ENCODE results near the gene ATG7. TPM values are rescaled to one million over a fixed set of nuclear protein-coding genes. Genes with fewer than 3 reads are reported as not detected.
"Not testable (repeated sequence)": the region's sequence is repeated elsewhere in the genome, so short reads cannot be mapped to it uniquely, and the experiment has no call there.

The ATG7 gene
- total RNA-seq, 3 donors from 2014 or later (not counting 1 experiment from before 2014, with no cell fraction given): 55.3 to 72.9 (median 68.6) TPM

DNA sequence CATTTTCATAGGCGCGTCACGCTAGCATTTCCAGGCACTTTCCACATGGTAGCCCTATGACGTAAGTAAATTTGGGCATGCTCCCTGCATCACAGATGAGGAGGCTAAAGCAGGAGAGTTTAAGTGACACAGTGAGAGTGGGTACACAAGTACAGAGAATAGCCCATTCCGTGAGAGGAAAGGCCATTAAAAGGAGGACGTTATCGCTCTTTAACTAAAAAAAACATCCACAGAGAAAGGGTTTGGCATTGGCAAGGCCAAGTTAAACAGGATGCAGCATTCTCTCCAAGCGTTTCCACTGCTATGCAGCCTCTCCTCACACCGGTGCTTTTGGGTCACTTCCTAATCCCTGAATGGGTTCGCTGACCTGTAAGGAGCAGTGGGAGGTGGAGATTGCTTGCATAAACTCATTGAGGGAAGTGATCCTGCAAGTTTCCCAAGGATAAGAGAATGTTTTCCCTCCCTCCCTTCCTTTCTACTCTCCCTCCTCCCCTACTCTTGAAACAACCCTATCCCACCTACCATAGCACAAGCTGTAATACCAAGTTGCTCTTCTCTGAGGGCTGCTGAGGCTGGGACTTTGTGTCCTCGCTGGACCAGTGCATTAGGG, 223.9 kb downstream of the ATG7 start:
- H3K4me1 Mint-ChIP-seq: peaks cover 15 to 17% of the 10 kb centered on the region in 2 donors
- no peak for ATAC-seq
- H3K36me3 ChIP-seq (ENCODE audit: control insufficient read depth, insufficient read depth, low read length): no peaks in the 10 kb centered on the region
- no peak for DNase-seq
- no peaks in the 10 kb centered on the region for H3K36me3 Mint-ChIP-seq
- intact Hi-C loops (cut with micrococcal nuclease): no loop called here
- WGBS (ENCODE audit: insufficient coverage): 98% methylated on average over 8 of the region's 11 CpGs
- no peak overlapping the region for H3K4me3 Mint-ChIP-seq
- no peak overlapping the region for H3K27ac ChIP-seq (ENCODE audit: low read length)
- no peaks in the 10 kb centered on the region for H3K9me3 ChIP-seq (ENCODE audit: control insufficient read depth, insufficient read depth, low read length)
- H3K9me3 Mint-ChIP-seq: no peaks in the 10 kb centered on the region
- H3K27ac Mint-ChIP-seq: no peak overlapping the region
- TF ChIP-seq, protein P1, sequence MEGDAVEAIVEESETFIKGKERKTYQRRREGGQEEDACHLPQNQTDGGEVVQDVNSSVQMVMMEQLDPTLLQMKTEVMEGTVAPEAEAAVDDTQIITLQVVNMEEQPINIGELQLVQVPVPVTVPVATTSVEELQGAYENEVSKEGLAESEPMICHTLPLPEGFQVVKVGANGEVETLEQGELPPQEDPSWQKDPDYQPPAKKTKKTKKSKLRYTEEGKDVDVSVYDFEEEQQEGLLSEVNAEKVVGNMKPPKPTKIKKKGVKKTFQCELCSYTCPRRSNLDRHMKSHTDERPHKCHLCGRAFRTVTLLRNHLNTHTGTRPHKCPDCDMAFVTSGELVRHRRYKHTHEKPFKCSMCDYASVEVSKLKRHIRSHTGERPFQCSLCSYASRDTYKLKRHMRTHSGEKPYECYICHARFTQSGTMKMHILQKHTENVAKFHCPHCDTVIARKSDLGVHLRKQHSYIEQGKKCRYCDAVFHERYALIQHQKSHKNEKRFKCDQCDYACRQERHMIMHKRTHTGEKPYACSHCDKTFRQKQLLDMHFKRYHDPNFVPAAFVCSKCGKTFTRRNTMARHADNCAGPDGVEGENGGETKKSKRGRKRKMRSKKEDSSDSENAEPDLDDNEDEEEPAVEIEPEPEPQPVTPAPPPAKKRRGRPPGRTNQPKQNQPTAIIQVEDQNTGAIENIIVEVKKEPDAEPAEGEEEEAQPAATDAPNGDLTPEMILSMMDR (IDR thresholded peaks at IDR 0.05): no peak
- H3K27me3 Mint-ChIP-seq (ENCODE audit: low read depth in 2 of 2): no peaks in the 10 kb centered on the region
- H3K4me3 ChIP-seq (ENCODE audit: low read length): no peak overlapping the region
- no peaks in the 10 kb centered on the region for H3K4me1 ChIP-seq (ENCODE audit: control insufficient read depth, insufficient read depth, low read length)
- no peaks in the 10 kb centered on the region for H3K27me3 ChIP-seq (ENCODE audit: control insufficient read depth, insufficient read depth, low read length)

DNA sequence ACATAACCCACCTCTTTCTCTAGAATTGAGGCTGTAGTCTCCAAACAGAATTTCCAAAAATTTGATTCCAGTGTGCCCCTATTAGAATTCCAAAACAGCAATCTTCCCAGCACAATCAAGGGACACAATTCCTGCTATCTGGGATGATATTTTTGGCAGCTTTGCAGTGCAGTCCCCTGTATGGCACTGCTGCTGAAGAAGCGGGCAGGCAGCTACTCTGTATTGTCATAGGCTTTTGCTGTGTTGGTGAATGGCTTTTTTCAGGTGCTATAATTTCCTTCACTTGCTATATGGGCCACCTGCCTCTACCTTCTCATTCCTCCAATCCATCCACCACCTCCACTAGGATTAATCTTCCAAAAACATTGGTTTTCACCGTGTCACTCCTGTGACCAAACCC, 226.0 kb downstream of the ATG7 start:
- DNase-seq (no peak), ATAC-seq (no peak)
- Mint-ChIP-seq H3K9me3 (peaks cover 0 to 2% of the 10 kb centered on the region in 2 donors), H3K36me3 (no peaks in the 10 kb centered on the region), H3K4me3 (no peak overlapping the region), H3K27me3 (ENCODE audit: low read depth in 2 of 2) (no peaks in the 10 kb centered on the region), H3K27ac (no peak overlapping the region), H3K4me1 (peaks cover 11 to 12% of the 10 kb centered on the region in 2 donors)
- H3K4me1 ChIP-seq (ENCODE audit: control insufficient read depth, insufficient read depth, low read length): no peaks in the 10 kb centered on the region
- no peaks in the 10 kb centered on the region for H3K36me3 ChIP-seq (ENCODE audit: control insufficient read depth, insufficient read depth, low read length)
- no peaks in the 10 kb centered on the region for H3K27me3 ChIP-seq (ENCODE audit: control insufficient read depth, insufficient read depth, low read length)
- H3K9me3 ChIP-seq (ENCODE audit: control insufficient read depth, insufficient read depth, low read length): no peaks in the 10 kb centered on the region
- TF ChIP-seq, protein P1 (IDR thresholded peaks at IDR 0.05): no peak
- intact Hi-C loops (cut with micrococcal nuclease): no loop called here
- H3K4me3 ChIP-seq (ENCODE audit: low read length): no peak overlapping the region
- WGBS (ENCODE audit: insufficient coverage): 100% methylated on average over 1 of the region's 2 CpGs
- no peak overlapping the region for H3K27ac ChIP-seq (ENCODE audit: low read length)

DNA sequence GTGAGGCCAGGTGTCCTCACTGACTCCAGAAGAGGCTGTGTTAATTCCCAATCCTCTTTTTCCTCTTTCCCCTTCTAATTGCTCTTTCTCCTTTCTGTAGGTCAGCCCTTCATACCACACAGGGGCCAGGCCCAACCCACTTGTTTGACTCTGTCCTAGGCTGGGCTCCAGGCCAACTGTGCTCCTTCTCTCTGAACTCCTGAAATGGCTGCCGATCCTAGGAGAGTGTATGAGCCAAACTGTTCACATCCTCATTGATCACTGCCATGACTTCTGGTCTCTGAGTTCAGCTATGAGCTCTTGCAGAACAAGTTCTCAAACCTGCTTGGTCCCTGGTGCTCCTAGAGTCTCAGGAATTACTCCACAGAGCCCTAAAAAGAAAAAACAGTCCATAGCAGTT, 226.4 kb downstream of the ATG7 start:
- peaks cover 6 to 7% of the 10 kb centered on the region in 2 donors for H3K4me1 Mint-ChIP-seq
- TF ChIP-seq, protein P1 (IDR thresholded peaks at IDR 0.05): no peak
- ATAC-seq (no peak), DNase-seq (no peak)
- no peaks in the 10 kb centered on the region for H3K27me3 ChIP-seq (ENCODE audit: control insufficient read depth, insufficient read depth, low read length)
- H3K9me3 Mint-ChIP-seq: peaks cover 0 to 2% of the 10 kb centered on the region in 2 donors
- H3K4me1 ChIP-seq (ENCODE audit: control insufficient read depth, insufficient read depth, low read length): no peaks in the 10 kb centered on the region
- H3K9me3 ChIP-seq (ENCODE audit: control insufficient read depth, insufficient read depth, low read length): no peaks in the 10 kb centered on the region
- H3K27ac ChIP-seq (ENCODE audit: low read length): no peak overlapping the region
- H3K4me3 ChIP-seq (ENCODE audit: low read length): no peak overlapping the region
- no peak overlapping the region for H3K27ac Mint-ChIP-seq
- WGBS (ENCODE audit: insufficient coverage): 88% methylated on average over 1 of the region's 1 CpG
- no peak overlapping the region for H3K4me3 Mint-ChIP-seq
- no peaks in the 10 kb centered on the region for H3K36me3 Mint-ChIP-seq
- H3K27me3 Mint-ChIP-seq (ENCODE audit: low read depth in 2 of 2): no peaks in the 10 kb centered on the region
- no peaks in the 10 kb centered on the region for H3K36me3 ChIP-seq (ENCODE audit: control insufficient read depth, insufficient read depth, low read length)
- intact Hi-C loops (cut with micrococcal nuclease): no loop called here

DNA sequence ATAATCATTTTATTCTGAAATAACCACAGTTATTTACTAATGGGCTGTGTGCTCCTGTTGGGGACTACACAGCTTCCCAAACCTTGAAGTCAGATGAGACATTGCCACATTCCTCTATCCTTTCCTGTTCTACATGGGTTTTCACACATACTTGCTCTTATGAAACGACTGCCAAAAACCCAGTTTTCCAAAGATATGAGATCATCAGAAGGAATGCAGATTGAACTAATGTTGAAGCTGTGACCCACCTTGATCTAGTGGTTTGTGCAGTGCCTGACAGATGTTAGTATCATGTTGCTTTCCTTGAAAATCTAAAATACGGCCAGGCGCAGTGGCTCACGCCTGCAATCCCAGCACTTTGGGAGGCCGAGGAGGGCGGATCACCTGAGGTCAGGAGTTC, 226.9 kb downstream of the ATG7 start:
- H3K4me3 Mint-ChIP-seq: no peak overlapping the region
- Histone ChIP-seq H3K4me3 (ENCODE audit: low read length) (no peak overlapping the region), H3K9me3 (ENCODE audit: control insufficient read depth, insufficient read depth, low read length) (no peaks in the 10 kb centered on the region), H3K27me3 (ENCODE audit: control insufficient read depth, insufficient read depth, low read length) (no peaks in the 10 kb centered on the region), H3K4me1 (ENCODE audit: control insufficient read depth, insufficient read depth, low read length) (no peaks in the 10 kb centered on the region), H3K27ac (ENCODE audit: low read length) (no peak overlapping the region), H3K36me3 (ENCODE audit: control insufficient read depth, insufficient read depth, low read length) (no peaks in the 10 kb centered on the region)
- DNase-seq: no peak
- no peaks in the 10 kb centered on the region for H3K36me3 Mint-ChIP-seq
- intact Hi-C loops (cut with micrococcal nuclease): no loop called here
- peaks cover under 1 to 2% of the 10 kb centered on the region in 2 donors for H3K4me1 Mint-ChIP-seq
- no peak for ATAC-seq
- TF ChIP-seq, protein P1 (IDR thresholded peaks at IDR 0.05): no peak
- no peaks in the 10 kb centered on the region for H3K27me3 Mint-ChIP-seq (ENCODE audit: low read depth in 2 of 2)
- 96% methylated on average over 6 of the region's 6 CpGs for WGBS (ENCODE audit: insufficient coverage)
- peaks cover 0 to 2% of the 10 kb centered on the region in 2 donors for H3K9me3 Mint-ChIP-seq
- H3K27ac Mint-ChIP-seq: no peak overlapping the region

DNA sequence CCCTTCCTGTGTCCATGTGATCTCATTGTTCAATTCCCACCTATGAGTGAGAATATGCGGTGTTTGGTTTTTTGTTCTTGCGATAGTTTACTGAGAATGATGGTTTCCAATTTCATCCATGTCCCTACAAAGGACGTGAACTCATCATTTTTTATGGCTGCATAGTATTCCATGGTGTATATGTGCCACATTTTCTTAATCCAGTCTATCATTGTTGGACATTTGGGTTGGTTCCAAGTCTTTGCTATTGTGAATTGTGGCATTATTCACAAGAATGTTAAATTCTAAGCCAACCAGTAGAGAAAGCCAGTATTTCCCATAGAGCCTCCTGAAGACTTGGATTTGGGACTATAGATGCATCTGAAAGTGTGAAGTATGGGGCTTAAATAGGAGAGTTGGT, 230.2 kb downstream of the ATG7 start:
- H3K36me3 ChIP-seq (ENCODE audit: control insufficient read depth, insufficient read depth, low read length); H3K9me3 ChIP-seq (ENCODE audit: control insufficient read depth, insufficient read depth, low read length); H3K9me3 Mint-ChIP-seq; ATAC-seq; H3K27ac ChIP-seq (ENCODE audit: low read length); intact Hi-C loops (cut with micrococcal nuclease); H3K27me3 Mint-ChIP-seq (ENCODE audit: low read depth in 2 of 2); H3K27ac Mint-ChIP-seq; H3K4me3 Mint-ChIP-seq; H3K4me3 ChIP-seq (ENCODE audit: low read length); H3K27me3 ChIP-seq (ENCODE audit: control insufficient read depth, insufficient read depth, low read length); H3K4me1 Mint-ChIP-seq; DNase-seq; H3K36me3 Mint-ChIP-seq; H3K4me1 ChIP-seq (ENCODE audit: control insufficient read depth, insufficient read depth, low read length): not testable (repeated sequence)
- no CpG with 5 or more reads among the region's 3 CpGs for WGBS (ENCODE audit: insufficient coverage)

Measured in natural killer cell (primary cell).